Sigmoid colon (tissue), 4 donors: ENCODE data around the gene WDR74.

Experiments
- POLR2A ChIP-seq, 2 donors: fragments of 450-650 bp; IDR thresholded peaks; one replicate each; pipeline ENCODE4 v1.6.1; 2016; ENCODE audit warnings: antibody characterized with exemption in 2 of 2, mild to moderate bottlenecking in 2 of 2, moderate library complexity in 2 of 2
- POLR2AphosphoS5 ChIP-seq, 4 donors: sonication (generic); formaldehyde crosslinking; IDR thresholded peaks; one replicate each; pipeline ENCODE4 v1.6.1; 2017; ENCODE audit warnings: antibody characterized with exemption in 4 of 4
- TF ChIP-seq, protein P1 (sequence below), 4 experiments: fragments of 450-650 bp in 3 of 4; fragments of 200-600 bp in 1 of 4; IDR thresholded peaks; one replicate each; pipeline ENCODE4 v1.5.1; 2016 to 2019; ENCODE audit warnings: antibody characterized with exemption in 4 of 4, mild to moderate bottlenecking in 3 of 4, moderate library complexity in 2 of 4

- TF ChIP-seq POLR2A (IDR thresholded peaks at IDR 0.05) (no peak), POLR2AphosphoS5 (IDR thresholded peaks at IDR 0.05) (no peak)
- TF ChIP-seq, protein P1, sequence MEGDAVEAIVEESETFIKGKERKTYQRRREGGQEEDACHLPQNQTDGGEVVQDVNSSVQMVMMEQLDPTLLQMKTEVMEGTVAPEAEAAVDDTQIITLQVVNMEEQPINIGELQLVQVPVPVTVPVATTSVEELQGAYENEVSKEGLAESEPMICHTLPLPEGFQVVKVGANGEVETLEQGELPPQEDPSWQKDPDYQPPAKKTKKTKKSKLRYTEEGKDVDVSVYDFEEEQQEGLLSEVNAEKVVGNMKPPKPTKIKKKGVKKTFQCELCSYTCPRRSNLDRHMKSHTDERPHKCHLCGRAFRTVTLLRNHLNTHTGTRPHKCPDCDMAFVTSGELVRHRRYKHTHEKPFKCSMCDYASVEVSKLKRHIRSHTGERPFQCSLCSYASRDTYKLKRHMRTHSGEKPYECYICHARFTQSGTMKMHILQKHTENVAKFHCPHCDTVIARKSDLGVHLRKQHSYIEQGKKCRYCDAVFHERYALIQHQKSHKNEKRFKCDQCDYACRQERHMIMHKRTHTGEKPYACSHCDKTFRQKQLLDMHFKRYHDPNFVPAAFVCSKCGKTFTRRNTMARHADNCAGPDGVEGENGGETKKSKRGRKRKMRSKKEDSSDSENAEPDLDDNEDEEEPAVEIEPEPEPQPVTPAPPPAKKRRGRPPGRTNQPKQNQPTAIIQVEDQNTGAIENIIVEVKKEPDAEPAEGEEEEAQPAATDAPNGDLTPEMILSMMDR (IDR thresholded peaks at IDR 0.05), result no peak
Observed at GRCh38 chr11:62858201-62858600, 18.8 kb upstream of the WDR74 start.
